GM23248 (cell line): ENCODE measurements around the gene FGFR1OP2. TPM values are rescaled to one million over a fixed set of nuclear protein-coding genes. Genes with fewer than 3 reads are reported as not detected.
"Not testable (repeated sequence)": the region's sequence is repeated elsewhere in the genome, so short reads cannot be mapped to it uniquely, and the experiment has no call there.

Experiments used
- DNase-seq: peaks from one replicate; pipeline ENCODE4 v3.0.0-alpha.2; 2015
- H2AFZ ChIP-seq: fragments of 200-600 bp; sonication (generic); 2 replicates; pipeline ENCODE4 v1.6.1; 2016; ENCODE audit warnings: antibody characterized with exemption
- H3F3A ChIP-seq: fragments of 200-600 bp; sonication (generic); 2 replicates; pipeline ENCODE4 v1.6.1; 2016; ENCODE audit warnings: mild to moderate bottlenecking, antibody characterized with exemption, mixed run types; ENCODE audit not compliant: insufficient read depth
- H3K27ac ChIP-seq: fragments of 200-600 bp; sonication (generic); 2 replicates; pipeline ENCODE4 v1.5.1; 2016; ENCODE audit warnings: mild to moderate bottlenecking
- H3K27me3 ChIP-seq: fragments of 200-600 bp; sonication (generic); replicated peaks from 2 replicates; pipeline ENCODE4 v1.6.1; 2016; ENCODE audit warnings: mild to moderate bottlenecking; ENCODE audit not compliant: insufficient read depth
- H3K36me3 ChIP-seq: fragments of 200-600 bp; sonication (generic); 2 replicates; pipeline ENCODE4 v1.6.1; 2016; ENCODE audit warnings: low read depth, mild to moderate bottlenecking
- H3K4me1 ChIP-seq: fragments of 200-600 bp; sonication (generic); 2 replicates; pipeline ENCODE4 v1.6.1; 2016; ENCODE audit warnings: mild to moderate bottlenecking; ENCODE audit not compliant: insufficient read depth
- H3K4me2 ChIP-seq: fragments of 200-600 bp; sonication (generic); one replicate; pipeline ENCODE4 v1.6.1; 2016; ENCODE audit warnings: mild to moderate bottlenecking; ENCODE audit not compliant: unreplicated experiment
- H3K4me3 ChIP-seq: fragments of 200-600 bp; sonication (generic); 2 replicates; pipeline ENCODE4 v1.5.1; 2016; ENCODE audit warnings: mild to moderate bottlenecking
- H3K79me2 ChIP-seq: fragments of 200-600 bp; sonication (generic); 2 replicates; pipeline ENCODE4 v1.6.1; 2016; ENCODE audit warnings: mild to moderate bottlenecking; ENCODE audit not compliant: insufficient read depth
- H3K9ac ChIP-seq: fragments of 200-600 bp; sonication (generic); 2 replicates; pipeline ENCODE4 v1.6.1; 2016; ENCODE audit warnings: mild to moderate bottlenecking
- H3K9me2 ChIP-seq: fragments of 200-600 bp; sonication (generic); 2 replicates; pipeline ENCODE4 v1.6.1; 2016; ENCODE audit warnings: mixed run types, mild to moderate bottlenecking, moderate library complexity; ENCODE audit not compliant: insufficient read depth
- H3K9me3 ChIP-seq: fragments of 200-600 bp; sonication (generic); one replicate; pipeline ENCODE4 v1.6.1; 2017; ENCODE audit warnings: low read depth
- H4K20me1 ChIP-seq: fragments of 200-600 bp; sonication (generic); 2 replicates; pipeline ENCODE4 v1.6.0; 2016; ENCODE audit not compliant: insufficient read depth
- EZH2 ChIP-seq: fragments of 200-600 bp; sonication (generic); IDR thresholded peaks from 2 replicates; pipeline ENCODE4 v1.6.1; 2018; ENCODE audit warnings: antibody characterized with exemption, mild to moderate bottlenecking; ENCODE audit not compliant: insufficient read depth, poor library complexity, severe bottlenecking
- EZH2phosphoT487 ChIP-seq: fragments of 200-600 bp; sonication (generic); IDR thresholded peaks from 2 replicates; pipeline ENCODE4 v1.6.1; 2018; ENCODE audit warnings: antibody characterized with exemption, moderate library complexity, mild to moderate bottlenecking, low read depth; ENCODE audit not compliant: insufficient read depth
- WGBS, 2 experiments: methylation state at CpG; one replicate each; pipeline ENCODE4 v1.1.6; 2015 to 2017; ENCODE audit warnings: low lambda C conversion rate in 2 of 2, low coverage in 1 of 2; ENCODE audit errors: missing lambda C conversion rate in 2 of 2; 5-methylcytosine and 5-hydroxymethylcytosine counted together
- in situ Hi-C: fragments of 300-500 bp; cut with MboI; formaldehyde crosslinking; loops from 2 replicates; pipeline ENCODE4 v1.15.0; 2020
- polyA plus RNA-seq: library from polyadenylated mRNA; unstranded; fragments of >200 nt; fragmentation: Nextera tagmentation; extraction: Ambion mirVana; gene quantifications from 2 replicates; pipeline ENCODE4 v1.2.1, GENCODE V29; 2016
- total RNA-seq: library from RNA; depleted of rRNA; stranded (reverse); fragments of >200 nt; shearing (Covaris generic); gene quantifications from 2 replicates; pipeline ENCODE4 v1.2.3, GENCODE V29; 2014

Gene FGFR1OP2
- total and polyA plus RNA-seq, 2 experiments from 2014 or later = 37.2 to 47.3 TPM

DNA sequence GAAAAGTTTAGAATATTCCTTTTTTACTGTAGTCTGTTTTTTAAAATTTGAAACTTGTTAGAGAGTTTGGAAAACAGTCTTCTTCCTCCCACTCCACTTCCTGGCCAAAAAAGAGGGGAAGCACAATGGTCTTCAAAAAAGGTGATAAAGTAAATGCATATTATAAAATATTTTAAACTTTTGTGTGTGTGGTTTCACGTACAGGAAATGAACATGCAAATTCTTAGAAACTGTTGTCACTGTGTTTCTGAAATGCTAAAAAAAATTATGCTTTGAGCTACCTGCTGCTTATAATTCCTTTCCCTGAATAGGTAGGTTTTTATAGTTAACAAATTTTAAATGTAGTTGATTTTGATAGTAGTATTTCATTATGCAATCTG lies 2.9 kb downstream of the FGFR1OP2 start:
- peak overlapping the region; percentile 92 for H3K9ac ChIP-seq
- H3K4me3 ChIP-seq = peak overlapping the region; percentile 100
- peak overlapping the region; percentile 91 for H3K27ac ChIP-seq
- peaks cover 41% of the 10 kb centered on the region for H3K4me1 ChIP-seq
- H3K36me3 ChIP-seq = no peaks in the 10 kb centered on the region
- H3K79me2 ChIP-seq = peaks cover 93% of the 10 kb centered on the region
- no peaks in the 10 kb centered on the region for H3K27me3 ChIP-seq
- H3F3A ChIP-seq = peaks cover 54% of the 10 kb centered on the region
- TF ChIP-seq EZH2 = no peak
- TF ChIP-seq EZH2phosphoT487 = no peak
- 7 to 10% methylated on average over 1 of the region's 1 CpG for WGBS, 2 experiments
- no peak overlapping the region for H2AFZ ChIP-seq
- in situ Hi-C loops = no loop called here
- no peaks in the 10 kb centered on the region for H3K9me2 ChIP-seq
- peak overlapping the region; percentile 98 for H3K4me2 ChIP-seq
- peak; percentile 21 for DNase-seq
- no peaks in the 10 kb centered on the region for H4K20me1 ChIP-seq
- no peaks in the 10 kb centered on the region for H3K9me3 ChIP-seq

GRCh38 chr12:26948309-26948708 lies 10.0 kb downstream of the FGFR1OP2 start:
- no peaks in the 10 kb centered on the region for H3K4me1 ChIP-seq
- no peak overlapping the region for H3K9ac ChIP-seq
- WGBS, 2 experiments = 96 to 100% methylated on average over 1 of the region's 1 CpG
- DNase-seq = no peak
- H3K79me2 ChIP-seq = peaks cover 100% of the 10 kb centered on the region
- no peaks in the 10 kb centered on the region for H3K9me2 ChIP-seq
- no peak for TF ChIP-seq EZH2
- H3K27ac ChIP-seq = no peak overlapping the region
- H4K20me1 ChIP-seq = peaks cover 8% of the 10 kb centered on the region; the same call in 1 of the 2 replicates
- H3K36me3 ChIP-seq = no peaks in the 10 kb centered on the region
- no peaks in the 10 kb centered on the region for H3K9me3 ChIP-seq
- no peak overlapping the region for H3K4me2 ChIP-seq
- in situ Hi-C loops = no loop called here
- no peak overlapping the region for H2AFZ ChIP-seq
- no peaks in the 10 kb centered on the region for H3K27me3 ChIP-seq
- H3F3A ChIP-seq = peaks cover 7% of the 10 kb centered on the region; the same call in 1 of the 2 replicates
- no peak overlapping the region for H3K4me3 ChIP-seq

DNA sequence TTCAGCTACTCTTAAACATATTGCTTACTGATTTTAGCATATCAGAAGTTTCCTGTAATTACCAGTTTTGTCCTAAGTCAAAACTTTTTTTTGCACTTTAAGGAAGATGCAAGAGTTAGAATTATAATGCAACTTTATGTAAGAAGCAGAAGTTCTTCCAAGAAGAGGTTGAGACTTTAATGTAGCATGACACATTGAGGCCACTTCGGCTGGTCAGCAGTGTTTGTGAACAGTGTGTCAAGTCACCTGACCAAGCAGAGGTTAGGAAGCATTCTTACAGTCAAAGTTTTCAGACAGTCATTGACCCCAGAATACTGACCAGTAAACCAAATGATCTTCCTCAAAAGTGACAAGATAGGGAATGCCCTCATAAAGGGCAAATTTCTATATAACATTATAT lies 15.2 kb downstream of the FGFR1OP2 start:
- Histone ChIP-seq H3K4me2 (no peak overlapping the region), H3K79me2 (peaks cover 92% of the 10 kb centered on the region), H3K27me3 (no peaks in the 10 kb centered on the region), H3K36me3 (peaks cover 24% of the 10 kb centered on the region), H3F3A (no peaks in the 10 kb centered on the region), H3K27ac (no peak overlapping the region), H3K9me3 (no peaks in the 10 kb centered on the region), H3K9me2 (no peaks in the 10 kb centered on the region), H3K9ac (no peak overlapping the region), H2AFZ (no peak overlapping the region), H3K4me3 (no peak overlapping the region), H3K4me1 (no peaks in the 10 kb centered on the region), H4K20me1 (peaks cover 14% of the 10 kb centered on the region)
- in situ Hi-C loops = no loop called here
- peak; percentile 24 for DNase-seq
- TF ChIP-seq EZH2 = no peak
- no peak for TF ChIP-seq EZH2phosphoT487
- 84 to 95% methylated on average over 1 of the region's 1 CpG for WGBS, 2 experiments

DNA sequence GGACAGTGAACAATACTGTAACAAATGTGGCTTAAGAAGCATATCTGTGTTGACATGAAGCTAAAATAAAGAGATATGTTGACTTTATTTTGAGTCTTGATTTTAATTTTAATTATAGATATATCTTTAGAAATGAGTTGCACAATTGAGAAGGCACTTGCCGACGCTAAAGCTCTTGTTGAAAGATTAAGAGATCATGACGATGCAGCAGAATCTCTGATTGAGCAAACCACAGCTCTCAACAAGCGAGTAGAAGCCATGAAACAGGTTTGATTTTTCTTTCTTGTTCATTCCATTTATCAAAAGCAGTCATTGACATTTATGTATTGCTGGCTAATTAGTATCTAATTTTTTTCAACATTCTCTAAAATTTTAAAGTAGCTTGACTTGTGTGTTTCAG lies 15.8 kb downstream of the FGFR1OP2 start:
- Histone ChIP-seq H3K79me2 (peaks cover 89% of the 10 kb centered on the region), H3K4me2 (no peak overlapping the region), H3K9ac (no peak overlapping the region), H4K20me1 (peaks cover 14% of the 10 kb centered on the region), H3K9me3 (no peaks in the 10 kb centered on the region), H3K36me3 (peaks cover 29% of the 10 kb centered on the region), H3K27me3 (no peaks in the 10 kb centered on the region), H3K4me3 (no peak overlapping the region), H2AFZ (no peak overlapping the region), H3K27ac (no peak overlapping the region), H3F3A (no peaks in the 10 kb centered on the region), H3K9me2 (no peaks in the 10 kb centered on the region), H3K4me1 (no peaks in the 10 kb centered on the region)
- no peak for DNase-seq
- in situ Hi-C loops = no loop called here
- TF ChIP-seq EZH2phosphoT487 = no peak
- TF ChIP-seq EZH2 = no peak
- WGBS, 2 experiments = 94 to 97% methylated on average over 4 of the region's 4 CpGs

GRCh38 chr12:26961391-26961790 lies 23.1 kb downstream of the FGFR1OP2 start:
- DNase-seq, H3K9me3 ChIP-seq, H4K20me1 ChIP-seq, H3K27me3 ChIP-seq, H3K9ac ChIP-seq, H2AFZ ChIP-seq, H3K4me2 ChIP-seq, H3K4me3 ChIP-seq, H3K27ac ChIP-seq, H3K4me1 ChIP-seq, H3K9me2 ChIP-seq, in situ Hi-C loops, H3F3A ChIP-seq: not testable (repeated sequence)
- WGBS, 2 experiments = 98 to 99% methylated on average over 7 of the region's 7 CpGs
- H3K36me3 ChIP-seq = peaks cover 55% of the 10 kb centered on the region
- H3K79me2 ChIP-seq = peaks cover 18% of the 10 kb centered on the region
